Measurements from ENCODE around the gene OR6C75. TPM values are rescaled to one million over a fixed set of nuclear protein-coding genes. Genes with fewer than 3 reads are reported as not detected.

The OR6C75 gene
- total and polyA plus RNA-seq, 9 of the 15 experiments (the other 6 are each of a cell fraction or from before 2014, with no cell fraction given), result not detected

DNA sequence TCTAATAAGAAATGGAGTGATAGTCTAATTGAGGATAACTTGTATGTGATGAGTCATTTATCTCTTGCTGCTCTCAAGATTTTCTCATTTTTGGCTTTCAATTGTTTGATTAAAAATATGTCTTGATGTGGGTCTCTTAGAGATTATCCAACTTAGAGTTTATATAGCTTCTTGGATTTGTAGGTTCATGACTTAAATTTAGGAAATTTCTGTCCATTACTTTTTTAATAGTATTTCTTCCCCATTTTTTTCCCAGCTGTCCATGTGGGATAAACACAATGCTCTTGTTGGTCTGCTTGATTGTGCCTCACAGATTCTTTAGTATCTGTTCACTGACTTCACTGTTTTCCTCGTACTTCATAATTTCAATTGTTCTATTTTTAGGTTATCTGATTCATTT is 45.1 kb downstream of the OR6C75 start:
- Histone ChIP-seq H3K27me3 (ENCODE audit: control insufficient read depth in 2 of 2, insufficient read depth in 2 of 2, low read length in 2 of 2) (no peaks in the 10 kb centered on the region), H3K79me2 (ENCODE audit: control insufficient read depth, insufficient read depth, low read length) (no peaks in the 10 kb centered on the region), H4K20me1 (replicated peaks; ENCODE audit: control insufficient read depth, insufficient read depth, low read length) (no peaks in the 10 kb centered on the region), H3K9me3 (replicated peaks; ENCODE audit: control insufficient read depth, insufficient read depth, low read depth, low read length) (0 out of 2 replicates have a peak, but pooled peaks cover 1% of the 10 kb centered on the region), H3K9me1 (ENCODE audit: control insufficient read depth, insufficient read depth, low read length) (no peaks in the 10 kb centered on the region), H3K4me3 (no peak overlapping the region), H3K36me3 (ENCODE audit: control insufficient read depth, insufficient read depth, low read length) (no peaks in the 10 kb centered on the region), H2AFZ (ENCODE audit: low read depth, low read length) (no peak overlapping the region), H3K4me1 (replicated peaks in 1 of 2; ENCODE audit: control insufficient read depth in 2 of 2, insufficient read depth in 2 of 2, low read length in 2 of 2) (no peaks in the 10 kb centered on the region; a peak in 1 of 5 replicates), H3K27ac (ENCODE audit: extremely low read depth, low read depth, low read length) (no peak overlapping the region), H3K4me2 (ENCODE audit: insufficient read depth, low read length) (no peak overlapping the region), H3K9ac (ENCODE audit: insufficient read depth in 1 of 2, low read depth in 2 of 2, low read length in 2 of 2) (no peak overlapping the region)
- WGBS (ENCODE audit: insufficient coverage, low coverage, missing lambda C conversion rate), result 0% methylated on average over 1 of the region's 1 CpG
- CTCF ChIA-PET (ENCODE audit: low intra/inter-chr PET ratio), result no interaction called here
- DNase-seq (ENCODE audit: extremely low read depth in 1 of 4, low spot score in 3 of 4), result no peak
- TF ChIP-seq, protein P1, sequence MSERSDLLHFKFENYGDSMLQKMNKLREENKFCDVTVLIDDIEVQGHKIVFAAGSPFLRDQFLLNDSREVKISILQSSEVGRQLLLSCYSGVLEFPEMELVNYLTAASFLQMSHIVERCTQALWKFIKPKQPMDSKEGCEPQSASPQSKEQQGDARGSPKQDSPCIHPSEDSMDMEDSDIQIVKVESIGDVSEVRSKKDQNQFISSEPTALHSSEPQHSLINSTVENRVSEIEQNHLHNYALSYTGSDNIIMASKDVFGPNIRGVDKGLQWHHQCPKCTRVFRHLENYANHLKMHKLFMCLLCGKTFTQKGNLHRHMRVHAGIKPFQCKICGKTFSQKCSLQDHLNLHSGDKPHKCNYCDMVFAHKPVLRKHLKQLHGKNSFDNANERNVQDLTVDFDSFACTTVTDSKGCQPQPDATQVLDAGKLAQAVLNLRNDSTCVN (CRISPR knock-in tag; IDR thresholded peaks at IDR 0.05), result no peak
- TF ChIP-seq TRIM24 (IDR thresholded peaks at IDR 0.05) (no peak), ZNF274 (IDR thresholded peaks at IDR 0.05; ENCODE audit: borderline replicate concordance, low read depth, low read length) (no peak), GABPB2 (CRISPR knock-in tag; conservative IDR thresholded peaks at IDR 0.05) (no peak), MAFK (IDR thresholded peaks at IDR 0.05; ENCODE audit: low read length) (no peak), KLF1 (tag; IDR thresholded peaks at IDR 0.05) (no peak), ZNF217 (CRISPR knock-in tag; IDR thresholded peaks at IDR 0.05) (no peak)
- TF ChIP-seq, protein P2, sequence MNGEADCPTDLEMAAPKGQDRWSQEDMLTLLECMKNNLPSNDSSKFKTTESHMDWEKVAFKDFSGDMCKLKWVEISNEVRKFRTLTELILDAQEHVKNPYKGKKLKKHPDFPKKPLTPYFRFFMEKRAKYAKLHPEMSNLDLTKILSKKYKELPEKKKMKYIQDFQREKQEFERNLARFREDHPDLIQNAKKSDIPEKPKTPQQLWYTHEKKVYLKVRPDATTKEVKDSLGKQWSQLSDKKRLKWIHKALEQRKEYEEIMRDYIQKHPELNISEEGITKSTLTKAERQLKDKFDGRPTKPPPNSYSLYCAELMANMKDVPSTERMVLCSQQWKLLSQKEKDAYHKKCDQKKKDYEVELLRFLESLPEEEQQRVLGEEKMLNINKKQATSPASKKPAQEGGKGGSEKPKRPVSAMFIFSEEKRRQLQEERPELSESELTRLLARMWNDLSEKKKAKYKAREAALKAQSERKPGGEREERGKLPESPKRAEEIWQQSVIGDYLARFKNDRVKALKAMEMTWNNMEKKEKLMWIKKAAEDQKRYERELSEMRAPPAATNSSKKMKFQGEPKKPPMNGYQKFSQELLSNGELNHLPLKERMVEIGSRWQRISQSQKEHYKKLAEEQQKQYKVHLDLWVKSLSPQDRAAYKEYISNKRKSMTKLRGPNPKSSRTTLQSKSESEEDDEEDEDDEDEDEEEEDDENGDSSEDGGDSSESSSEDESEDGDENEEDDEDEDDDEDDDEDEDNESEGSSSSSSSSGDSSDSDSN (IDR thresholded peaks at IDR 0.05; ENCODE audit: borderline replicate concordance in 1 of 2, low read depth in 2 of 2, low read length in 2 of 2), result no peak
- TF ChIP-seq, protein P3, sequence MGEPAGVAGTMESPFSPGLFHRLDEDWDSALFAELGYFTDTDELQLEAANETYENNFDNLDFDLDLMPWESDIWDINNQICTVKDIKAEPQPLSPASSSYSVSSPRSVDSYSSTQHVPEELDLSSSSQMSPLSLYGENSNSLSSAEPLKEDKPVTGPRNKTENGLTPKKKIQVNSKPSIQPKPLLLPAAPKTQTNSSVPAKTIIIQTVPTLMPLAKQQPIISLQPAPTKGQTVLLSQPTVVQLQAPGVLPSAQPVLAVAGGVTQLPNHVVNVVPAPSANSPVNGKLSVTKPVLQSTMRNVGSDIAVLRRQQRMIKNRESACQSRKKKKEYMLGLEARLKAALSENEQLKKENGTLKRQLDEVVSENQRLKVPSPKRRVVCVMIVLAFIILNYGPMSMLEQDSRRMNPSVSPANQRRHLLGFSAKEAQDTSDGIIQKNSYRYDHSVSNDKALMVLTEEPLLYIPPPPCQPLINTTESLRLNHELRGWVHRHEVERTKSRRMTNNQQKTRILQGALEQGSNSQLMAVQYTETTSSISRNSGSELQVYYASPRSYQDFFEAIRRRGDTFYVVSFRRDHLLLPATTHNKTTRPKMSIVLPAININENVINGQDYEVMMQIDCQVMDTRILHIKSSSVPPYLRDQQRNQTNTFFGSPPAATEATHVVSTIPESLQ (CRISPR knock-in tag; IDR thresholded peaks at IDR 0.05), result no peak
- FAIRE-seq, result no peak
- no peak for ATAC-seq
- in situ Hi-C loops (cut with MboI), result no loop called here
- intact Hi-C loops (cut with micrococcal nuclease), result no loop called here
- POLR2A ChIA-PET, result no interaction called here
- BruUV-seq (replicated peaks), result no TSS peak

All from K562 (cell line).